Ramos (cell line): ENCODE data around the gene PDLIM4.

Experiments used
- in situ Hi-C: fragments of 300-500 bp; cut with MboI; formaldehyde crosslinking; loops from one replicate; pipeline ENCODE4 v1.14.3; 2022; ENCODE audit warnings: low sequenced_read_pairs; ENCODE audit not compliant: unreplicated experiment

The PDLIM4 gene, protein sequence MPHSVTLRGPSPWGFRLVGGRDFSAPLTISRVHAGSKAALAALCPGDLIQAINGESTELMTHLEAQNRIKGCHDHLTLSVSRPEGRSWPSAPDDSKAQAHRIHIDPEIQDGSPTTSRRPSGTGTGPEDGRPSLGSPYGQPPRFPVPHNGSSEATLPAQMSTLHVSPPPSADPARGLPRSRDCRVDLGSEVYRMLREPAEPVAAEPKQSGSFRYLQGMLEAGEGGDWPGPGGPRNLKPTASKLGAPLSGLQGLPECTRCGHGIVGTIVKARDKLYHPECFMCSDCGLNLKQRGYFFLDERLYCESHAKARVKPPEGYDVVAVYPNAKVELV

GRCh38 chr5:132257131-132258101 lies at the start of gene PDLIM4:
PDLIM4 (plus strand) TSS chr5:132257696; CDS start chr5:132257735, 39 bp downstream.
- in situ Hi-C loops = loop anchor here (25.0 kb wide), 1 partner anchor 255 kb away; no protein-coding TSS in a partner anchor

GRCh38 chr5:132207778-132208177 lies 49.7 kb upstream of the PDLIM4 start:
- in situ Hi-C loops = no loop called here

- in situ Hi-C loops = no loop called here
Observed at GRCh38 chr5:132209131-132209530, 48.4 kb upstream of the PDLIM4 start.

DNA sequence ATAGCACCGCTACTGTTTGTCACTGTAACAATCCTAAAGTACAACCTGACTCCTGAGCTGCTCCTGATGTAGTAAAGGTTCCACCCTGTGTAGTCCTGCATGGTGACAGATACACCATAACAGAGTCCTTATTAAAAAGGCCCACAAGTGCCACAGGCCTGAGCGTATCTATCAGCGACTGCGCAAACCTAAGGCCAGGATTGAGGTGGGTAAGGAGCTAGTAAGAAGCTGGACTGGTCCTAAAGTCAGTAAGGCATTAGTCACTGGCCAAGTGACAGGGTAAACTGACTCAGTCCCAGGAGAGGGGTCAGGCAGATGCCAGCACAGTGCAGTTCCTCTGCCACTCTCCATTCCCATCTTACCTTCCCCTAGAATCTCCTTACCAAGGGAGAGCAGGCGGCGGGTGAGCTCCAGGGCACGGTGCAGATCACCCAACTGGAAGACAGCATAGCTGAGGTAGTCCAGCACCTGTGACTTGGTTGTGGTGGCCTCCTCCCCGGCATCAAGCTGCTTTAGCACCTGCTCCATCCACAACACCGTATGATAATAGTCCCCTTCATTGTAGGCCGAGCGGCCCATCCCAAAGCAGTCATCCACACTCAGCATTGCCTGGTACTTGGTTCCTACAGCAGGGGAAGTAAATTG lies 47.5 kb upstream of the PDLIM4 start:
- in situ Hi-C loops = no loop called here

DNA sequence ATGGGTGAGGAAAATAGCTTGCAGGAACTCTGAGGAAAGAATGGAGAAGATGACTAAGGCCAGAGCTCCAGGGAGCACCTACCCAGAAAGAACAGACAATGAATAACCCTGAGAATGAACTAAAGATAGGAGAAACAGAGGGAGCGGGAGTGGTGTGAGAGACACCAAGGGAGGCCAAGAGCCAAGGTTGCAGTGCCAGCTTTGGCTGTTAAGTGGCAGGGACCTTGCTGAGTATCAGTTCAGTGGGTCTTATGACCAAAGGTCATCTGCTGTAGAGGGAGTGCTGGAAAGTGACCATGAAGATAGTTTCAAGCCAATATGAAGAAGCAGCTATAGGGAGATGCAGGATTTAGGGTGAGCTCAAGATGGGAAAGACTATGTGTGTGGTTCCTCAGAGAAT lies 46.6 kb upstream of the PDLIM4 start:
- in situ Hi-C loops = no loop called here

DNA sequence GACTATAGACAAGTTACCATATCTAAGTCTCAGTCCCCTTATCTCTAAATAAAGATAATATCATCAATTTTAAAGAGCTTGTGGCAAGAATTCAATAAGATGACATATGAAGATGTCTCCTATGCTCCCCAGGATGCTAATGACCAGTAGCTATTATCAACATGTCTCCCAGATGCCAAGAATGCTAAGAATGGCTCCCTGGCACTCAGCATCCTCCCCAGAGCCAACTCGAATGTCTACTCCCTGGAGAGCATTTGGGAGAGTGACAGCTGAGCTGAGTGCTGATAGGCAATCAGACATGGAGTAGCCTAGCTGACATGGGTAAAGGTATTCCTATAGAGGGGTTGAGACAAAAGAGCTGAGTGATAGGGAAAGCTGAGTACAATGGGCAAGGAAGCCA lies 45.7 kb upstream of the PDLIM4 start:
- in situ Hi-C loops = no loop called here

- in situ Hi-C loops = no loop called here
Observed at GRCh38 chr5:132213666-132214065, 43.8 kb upstream of the PDLIM4 start.

GRCh38 chr5:132214491-132214890 lies 43.0 kb upstream of the PDLIM4 start:
- in situ Hi-C loops = no loop called here

DNA sequence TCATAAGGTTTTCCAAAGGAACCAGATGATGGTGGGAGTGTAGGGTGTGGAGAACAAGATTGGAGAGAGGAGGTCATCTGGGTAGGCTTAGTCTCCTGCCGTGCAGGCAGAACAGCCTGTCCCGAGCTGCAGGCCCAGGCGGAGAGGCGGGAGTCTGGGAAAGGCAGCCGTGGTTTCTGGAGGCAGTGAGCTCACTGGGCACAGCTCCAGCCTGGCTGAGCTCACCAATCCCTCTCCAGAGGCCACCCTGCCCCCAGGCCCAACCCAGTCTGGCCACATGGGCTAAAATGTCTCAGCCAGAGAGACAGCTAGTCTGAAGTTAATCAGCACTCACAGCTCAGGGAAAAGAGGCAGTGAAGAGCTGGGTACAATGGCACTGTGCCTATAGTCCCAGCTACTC lies 42.2 kb upstream of the PDLIM4 start:
- in situ Hi-C loops = no loop called here

- in situ Hi-C loops = no loop called here
Observed at GRCh38 chr5:132218321-132218720, 39.2 kb upstream of the PDLIM4 start.

- in situ Hi-C loops = no loop called here
Observed at GRCh38 chr5:132219289-132219970, 38.1 kb upstream of the PDLIM4 start.

DNA sequence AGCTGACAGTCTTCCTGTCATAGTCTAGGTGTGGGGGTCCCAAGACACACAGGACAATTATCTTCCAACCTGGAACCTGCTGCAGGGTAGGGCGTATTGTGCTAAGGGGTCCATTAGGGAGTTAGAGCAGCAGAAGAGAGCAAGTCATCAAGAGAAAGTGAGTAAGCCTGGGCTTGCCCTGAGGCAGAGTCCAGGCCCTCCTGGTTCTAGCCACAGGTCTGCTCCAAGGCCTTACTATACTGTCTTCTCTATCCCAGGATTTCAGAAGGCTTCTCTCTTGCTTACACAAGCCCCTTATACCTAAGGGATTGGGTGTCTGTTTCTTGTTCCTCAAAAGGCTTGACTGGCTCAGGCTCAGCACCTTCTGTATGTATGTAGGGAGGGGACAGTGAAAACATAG lies 37.5 kb upstream of the PDLIM4 start:
- in situ Hi-C loops = no loop called here

- in situ Hi-C loops = no loop called here
Observed at GRCh38 chr5:132220491-132220890, 37.0 kb upstream of the PDLIM4 start.

GRCh38 chr5:132221781-132222648 lies 35.5 kb upstream of the PDLIM4 start:
- in situ Hi-C loops = no loop called here

- in situ Hi-C loops = no loop called here
Observed at GRCh38 chr5:132222649-132223038, 34.9 kb upstream of the PDLIM4 start.

- in situ Hi-C loops = no loop called here
Observed at GRCh38 chr5:132223861-132224260, 33.6 kb upstream of the PDLIM4 start.

- in situ Hi-C loops = no loop called here
Observed at GRCh38 chr5:132224716-132225115, 32.8 kb upstream of the PDLIM4 start.

DNA sequence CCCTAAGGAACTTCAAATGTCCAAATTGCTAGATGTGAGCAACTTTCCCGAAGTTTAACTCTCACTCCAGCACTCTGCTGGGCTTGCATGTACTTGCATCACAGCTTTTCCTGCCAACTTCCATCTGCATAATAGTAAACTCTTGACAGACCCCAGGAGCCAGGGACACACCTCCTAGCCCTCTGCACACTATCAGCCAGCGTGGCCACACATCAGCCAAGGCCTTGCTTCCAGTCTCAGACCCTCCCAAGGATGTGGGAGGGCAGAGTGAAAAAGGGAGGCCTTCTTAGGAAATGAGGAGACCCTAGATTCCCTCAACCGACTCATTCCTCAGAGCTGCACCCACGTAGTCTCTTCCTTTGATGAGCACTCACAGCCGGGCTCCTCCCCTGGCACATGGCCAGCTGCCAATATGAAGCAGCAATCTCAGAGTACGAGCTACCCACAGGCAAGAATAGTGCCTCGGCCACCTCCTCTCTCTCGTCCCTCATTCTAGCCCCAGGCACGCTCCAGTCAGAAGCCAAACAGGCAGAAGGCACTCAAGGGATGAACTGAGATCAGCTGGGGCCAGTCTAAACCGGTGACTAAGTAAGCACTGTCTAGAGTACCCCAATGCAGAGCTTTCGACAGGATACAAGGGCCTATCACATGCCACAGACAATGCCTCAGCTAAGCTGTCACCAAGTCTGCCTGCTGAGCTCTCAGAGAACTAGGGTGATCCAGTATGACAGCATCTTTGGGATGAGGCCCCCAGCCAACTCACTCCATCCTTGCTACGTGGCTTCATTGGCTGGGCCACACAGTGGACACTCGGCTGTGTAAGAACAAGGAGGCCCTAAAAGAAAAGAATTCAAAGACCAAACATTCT lies 32.1 kb upstream of the PDLIM4 start:
- in situ Hi-C loops = no loop called here
